Thyroid gland (tissue), 4 donors: Measurements from ENCODE around the gene NOC4L. TPM values are rescaled to one million over a fixed set of nuclear protein-coding genes. Genes with fewer than 3 reads are reported as not detected.
"Not testable (repeated sequence)": the region's sequence is repeated elsewhere in the genome, so short reads cannot be mapped to it uniquely, and the experiment has no call there.

Experiments used
- DNase-seq, 2 donors: peaks; one replicate each; pipeline ENCODE4 v3.0.0-alpha.2; 2019
- H3K27ac ChIP-seq, 3 donors: fragments of 200-600 bp; sonication (generic); 1 replicate in 2 of 3; 2 replicates in 1 of 3; pipeline ENCODE4 v1.5.1; 2016 to 2019; ENCODE audit warnings: mild to moderate bottlenecking in 1 of 3, moderate library complexity in 1 of 3
- H3K27me3 ChIP-seq: fragments of 200-600 bp; sonication (generic); one replicate; pipeline ENCODE4 v1.5.1; 2019
- H3K36me3 ChIP-seq, 2 donors: fragments of 200-600 bp; sonication (generic); one replicate each; pipeline ENCODE4 v1.5.1; 2016 to 2019
- H3K4me1 ChIP-seq, 2 donors: fragments of 200-600 bp; sonication (generic); one replicate each; pipeline ENCODE4 v1.5.1; 2017 to 2019
- H3K4me3 ChIP-seq, 3 donors: fragments of 200-600 bp; sonication (generic); replicated peaks in 1 of 3; 1 replicate in 2 of 3; 2 replicates in 1 of 3; pipeline ENCODE4 v1.5.1; 2016; ENCODE audit warnings: mild to moderate bottlenecking in 1 of 3
- H3K9me3 ChIP-seq: fragments of 200-600 bp; sonication (generic); one replicate; pipeline ENCODE4 v1.5.1; 2017
- POLR2A ChIP-seq, 2 donors: fragments of 450-650 bp; IDR thresholded peaks; one replicate each; pipeline ENCODE4 v1.6.1; 2017; ENCODE audit warnings: antibody characterized with exemption in 2 of 2, mild to moderate bottlenecking in 2 of 2, moderate library complexity in 1 of 2
- WGBS, 2 donors: methylation state at CpG; one replicate each; pipeline ENCODE4 v1.1.5; 2017; 5-methylcytosine and 5-hydroxymethylcytosine counted together
- intact Hi-C: fragments of 100-400 bp; cut with DNase I; formaldehyde crosslinking; loops from one replicate; pipeline ENCODE4 v1.15.1; 2023
- total RNA-seq, 4 donors: library from RNA; depleted of rRNA; stranded (reverse); fragments of >200 nt; gene quantifications; one replicate each; pipeline ENCODE4 v1.2.3, GENCODE V29; 2016
- TF ChIP-seq, protein P1 (sequence below), 6 experiments: fragments of 200-600 bp in 3 of 6; fragments of 450-650 bp in 3 of 6; sonication (generic) in 3 of 6; IDR thresholded peaks; one replicate each; pipeline ENCODE4 v1.5.1; 2016 to 2019; ENCODE audit warnings: antibody characterized with exemption in 6 of 6, mild to moderate bottlenecking in 2 of 6, inconsistent platforms in 1 of 6, moderate library complexity in 1 of 6

The NOC4L gene
- total RNA-seq, 4 donors from 2014 or later = 9.3 to 22.4 (median 10.1) TPM

GRCh38 chr12:132130690-132131089, 13.6 kb upstream of the NOC4L start:
- H3K4me1 ChIP-seq = no peaks in the 10 kb centered on the region
- intact Hi-C loops = no loop called here
- H3K27ac ChIP-seq = no peak overlapping the region
- no peak for DNase-seq
- H3K36me3 ChIP-seq = peaks cover 12 to 22% of the 10 kb centered on the region in 2 donors
- TF ChIP-seq, protein P1, sequence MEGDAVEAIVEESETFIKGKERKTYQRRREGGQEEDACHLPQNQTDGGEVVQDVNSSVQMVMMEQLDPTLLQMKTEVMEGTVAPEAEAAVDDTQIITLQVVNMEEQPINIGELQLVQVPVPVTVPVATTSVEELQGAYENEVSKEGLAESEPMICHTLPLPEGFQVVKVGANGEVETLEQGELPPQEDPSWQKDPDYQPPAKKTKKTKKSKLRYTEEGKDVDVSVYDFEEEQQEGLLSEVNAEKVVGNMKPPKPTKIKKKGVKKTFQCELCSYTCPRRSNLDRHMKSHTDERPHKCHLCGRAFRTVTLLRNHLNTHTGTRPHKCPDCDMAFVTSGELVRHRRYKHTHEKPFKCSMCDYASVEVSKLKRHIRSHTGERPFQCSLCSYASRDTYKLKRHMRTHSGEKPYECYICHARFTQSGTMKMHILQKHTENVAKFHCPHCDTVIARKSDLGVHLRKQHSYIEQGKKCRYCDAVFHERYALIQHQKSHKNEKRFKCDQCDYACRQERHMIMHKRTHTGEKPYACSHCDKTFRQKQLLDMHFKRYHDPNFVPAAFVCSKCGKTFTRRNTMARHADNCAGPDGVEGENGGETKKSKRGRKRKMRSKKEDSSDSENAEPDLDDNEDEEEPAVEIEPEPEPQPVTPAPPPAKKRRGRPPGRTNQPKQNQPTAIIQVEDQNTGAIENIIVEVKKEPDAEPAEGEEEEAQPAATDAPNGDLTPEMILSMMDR (IDR thresholded peaks at IDR 0.05) = no peak
- no peak for TF ChIP-seq POLR2A (IDR thresholded peaks at IDR 0.05)
- 97 to 99% methylated on average over 9 to 14 of the region's 14 CpGs for WGBS, 2 donors
- no peak overlapping the region for H3K4me3 ChIP-seq
- H3K27me3 ChIP-seq = no peaks in the 10 kb centered on the region
- no peaks in the 10 kb centered on the region for H3K9me3 ChIP-seq

GRCh38 chr12:132131229-132131628, 13.0 kb upstream of the NOC4L start:
- DNase-seq = no peak
- no peak overlapping the region for H3K27ac ChIP-seq
- intact Hi-C loops = no loop called here
- H3K9me3 ChIP-seq = no peaks in the 10 kb centered on the region
- TF ChIP-seq, protein P1 (IDR thresholded peaks at IDR 0.05) = no peak
- TF ChIP-seq POLR2A (IDR thresholded peaks at IDR 0.05) = no peak
- 96 to 97% methylated on average over 14 of the region's 14 CpGs for WGBS, 2 donors
- H3K27me3 ChIP-seq = no peaks in the 10 kb centered on the region
- no peaks in the 10 kb centered on the region for H3K4me1 ChIP-seq
- peaks cover 10 to 18% of the 10 kb centered on the region in 2 donors for H3K36me3 ChIP-seq
- H3K4me3 ChIP-seq = no peak overlapping the region

- TF ChIP-seq POLR2A (IDR thresholded peaks at IDR 0.05) = no peak
- TF ChIP-seq, protein P1 (IDR thresholded peaks at IDR 0.05) = no peak
- intact Hi-C loops = no loop called here
Measured at GRCh38 chr12:132131952-132132351, 12.3 kb upstream of the NOC4L start.

DNA sequence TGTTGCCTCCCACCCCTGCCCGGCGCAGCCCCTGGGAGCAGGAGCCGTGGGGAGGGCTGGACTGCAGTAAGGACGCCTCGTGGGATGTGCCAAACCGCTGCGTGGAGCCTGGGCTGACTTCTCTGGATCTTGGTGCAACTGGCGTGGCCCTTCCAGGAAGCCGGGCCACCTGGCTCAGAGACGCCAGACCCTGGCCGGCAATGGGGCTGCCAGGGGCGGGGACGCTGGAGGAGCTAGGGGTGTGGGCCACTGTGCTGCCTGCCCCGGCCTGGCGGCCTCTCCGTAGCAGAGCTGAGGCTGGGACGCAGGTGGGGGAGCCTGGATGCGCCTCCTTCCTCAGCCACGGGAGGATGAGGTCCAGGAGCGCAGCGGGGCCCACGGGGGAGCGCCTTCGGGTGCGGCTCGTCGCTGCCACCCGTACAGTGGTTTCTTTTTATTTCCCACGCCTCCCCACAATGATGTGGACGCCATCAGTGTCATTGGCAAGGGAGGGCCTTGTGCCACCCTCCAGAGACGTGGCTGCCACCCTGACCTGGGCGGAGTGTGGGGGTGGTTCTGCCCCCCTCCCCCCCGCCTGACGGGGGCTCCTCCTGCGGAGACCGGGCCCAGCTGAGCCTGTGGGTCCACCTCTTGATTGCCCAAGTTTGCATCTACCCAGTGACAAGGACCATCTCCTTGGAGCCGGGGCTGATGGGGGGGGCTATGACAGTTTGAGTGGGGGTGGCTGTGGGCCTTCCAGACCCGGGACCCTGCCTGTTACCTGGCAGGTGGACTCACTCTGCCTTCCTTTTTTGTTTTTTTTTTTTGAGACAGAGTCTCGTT, 11.4 kb upstream of the NOC4L start:
- WGBS, 2 donors = 91 to 93% methylated on average over 11 to 18 of the region's 39 CpGs
- TF ChIP-seq, protein P1 (IDR thresholded peaks at IDR 0.05) = no peak
- TF ChIP-seq POLR2A (IDR thresholded peaks at IDR 0.05) = no peak
- no peak overlapping the region for H3K27ac ChIP-seq

More at GRCh38 chr12:132131952-132132351, 12.3 kb upstream of the NOC4L start:
- 87 to 91% methylated on average over 14 of the region's 14 CpGs for WGBS, 2 donors
- Histone ChIP-seq H3K36me3 (peaks cover 8 to 10% of the 10 kb centered on the region in 2 donors), H3K27ac (no peak overlapping the region), H3K9me3 (no peaks in the 10 kb centered on the region), H3K27me3 (no peaks in the 10 kb centered on the region), H3K4me1 (no peaks in the 10 kb centered on the region), H3K4me3 (no peak overlapping the region)
- DNase-seq = no peak

GRCh38 chr12:132133952-132134652, 10.2 kb upstream of the NOC4L start:
- Histone ChIP-seq H3K36me3 (peaks cover 5 to 7% of the 10 kb centered on the region in 2 donors), H3K27ac (no peak overlapping the region), H3K4me3 (no peak overlapping the region), H3K4me1 (no peaks in the 10 kb centered on the region), H3K9me3 (no peaks in the 10 kb centered on the region), H3K27me3 (no peaks in the 10 kb centered on the region)
- intact Hi-C loops = no loop called here
- no peak for DNase-seq
- WGBS, 2 donors = 55 to 66% methylated on average over 20 to 26 of the region's 27 CpGs
- no peak for TF ChIP-seq POLR2A (IDR thresholded peaks at IDR 0.05)
- TF ChIP-seq, protein P1 (IDR thresholded peaks at IDR 0.05) = no peak

More for the DNA sequence above, 11.4 kb upstream of the NOC4L start:
- no peak for DNase-seq
- no peaks in the 10 kb centered on the region for H3K4me1 ChIP-seq
- no peak overlapping the region for H3K4me3 ChIP-seq
- no peaks in the 10 kb centered on the region for H3K27me3 ChIP-seq
- no peaks in the 10 kb centered on the region for H3K9me3 ChIP-seq
- intact Hi-C loops = no loop called here
- H3K36me3 ChIP-seq = peaks cover 0 to 3% of the 10 kb centered on the region in 2 donors

- H3K36me3 ChIP-seq = peaks cover 11 to 13% of the 10 kb centered on the region in 2 donors
- H3K4me1 ChIP-seq, H3K9me3 ChIP-seq, H3K4me3 ChIP-seq, H3K27ac ChIP-seq, H3K27me3 ChIP-seq, intact Hi-C loops, DNase-seq: not testable (repeated sequence)
- 86 to 100% methylated on average over 1 to 3 of the region's 39 CpGs for WGBS, 2 donors
Measured at GRCh38 chr12:132134653-132135183, 9.5 kb upstream of the NOC4L start.

- H3K4me1 ChIP-seq, H3K27ac ChIP-seq, DNase-seq, H3K9me3 ChIP-seq, intact Hi-C loops, H3K4me3 ChIP-seq, H3K27me3 ChIP-seq: not testable (repeated sequence)
- peaks cover 25 to 27% of the 10 kb centered on the region in 2 donors for H3K36me3 ChIP-seq
- WGBS, 2 donors = 71 to 90% methylated on average over 9 of the region's 21 CpGs
Measured at GRCh38 chr12:132136226-132136625, 8.0 kb upstream of the NOC4L start.
